Right lobe of liver (tissue), 6 donors: ENCODE data around the gene GTSE1. TPM values are rescaled to one million over a fixed set of nuclear protein-coding genes. Genes with fewer than 3 reads are reported as not detected.
A peak's percentile ranks its signal among the peaks of the same experiment; 100 is the strongest.

Experiments used
- ATAC-seq, 4 donors: fragments of 200-7000 bp; cut with Tn5 transposase; one replicate each; pipeline ENCODE4 v1.9.1; 2020; ENCODE audit warnings: mild to moderate bottlenecking in 4 of 4, moderate library complexity in 4 of 4
- DNase-seq, 3 donors: peaks; one replicate each; pipeline ENCODE4 v3.0.0-alpha.2; 2020
- H3K27ac ChIP-seq, 3 donors: fragments of 200-600 bp; one replicate each; pipeline ENCODE4 v1.8.0; 2022
- H3K27me3 ChIP-seq, 2 donors: fragments of 200-600 bp; one replicate each; pipeline ENCODE4 v1.8.0; 2022
- H3K36me3 ChIP-seq, 4 donors: fragments of 200-600 bp; sonication (generic) in 1 of 4; one replicate each; pipeline versions ENCODE4 v1.5.1 to v1.8.0; 2017 to 2022; ENCODE audit warnings: control low read depth in 1 of 4
- H3K4me1 ChIP-seq, 4 donors: fragments of 200-600 bp; sonication (generic) in 1 of 4; one replicate each; pipeline versions ENCODE4 v1.5.1 to v1.8.0; 2017 to 2022; ENCODE audit warnings: control low read depth in 1 of 4
- H3K4me3 ChIP-seq, 3 donors: fragments of 200-600 bp; one replicate each; pipeline ENCODE4 v1.8.0; 2022
- H3K9me3 ChIP-seq, 4 donors: fragments of 200-600 bp; sonication (generic) in 1 of 4; one replicate each; pipeline versions ENCODE4 v1.5.1 to v1.8.0; 2017 to 2022; ENCODE audit warnings: control low read depth in 1 of 4
- POLR2A ChIP-seq: fragments of 450-650 bp; IDR thresholded peaks from one replicate; pipeline ENCODE4 v1.6.1; 2017; ENCODE audit warnings: antibody characterized with exemption, mild to moderate bottlenecking
- WGBS: methylation state at CpG from one replicate; pipeline ENCODE4 v1.1.6; 2018; ENCODE audit warnings: low coverage, low lambda C conversion rate; ENCODE audit not compliant: insufficient coverage; ENCODE audit errors: missing lambda C conversion rate; 5-methylcytosine and 5-hydroxymethylcytosine counted together
- intact Hi-C, 2 donors: fragments of 100-400 bp; cut with DNase I; formaldehyde crosslinking; loops; one replicate each; pipeline versions ENCODE4 v1.11.2 to v1.14.1; 2022
- total RNA-seq, 6 experiments: library from RNA; depleted of rRNA in 2 of 6; stranded (reverse); fragments of >200 nt in 2 of 6; fragmentation: NEBNext Ultra II Directional in 3 of 6; extraction: Animal tissue kit (Norgen Biotek cat#: 25700) in 3 of 6; gene quantifications; one replicate each; pipeline versions ENCODE4 v1.1.0 to v1.2.4, GENCODE V29; 2016 to 2023
- TF ChIP-seq, protein P1 (sequence below), 4 donors: fragments of 200-600 bp in 3 of 4; fragments of 450-650 bp in 1 of 4; IDR thresholded peaks; one replicate each; pipeline versions ENCODE4 v1.5.1 to v1.8.0; 2016 to 2022; ENCODE audit warnings: antibody characterized with exemption in 4 of 4, mild to moderate bottlenecking in 2 of 4
- donor health status: DM: no; HTN: yes; CAD: no.
- donor health status: DM: no; HTN: no; CAD: no.
- donor health status: DM: no; HTN: no; CAD: no.
- donor health status: DM: no; HTN: yes; CAD: no.
- donor health status: DM: no; HTN: yes; CAD: no.

The GTSE1 gene
- total RNA-seq, 6 experiments from 2014 or later = 0.15 to 0.84 (median 0.52) TPM

DNA sequence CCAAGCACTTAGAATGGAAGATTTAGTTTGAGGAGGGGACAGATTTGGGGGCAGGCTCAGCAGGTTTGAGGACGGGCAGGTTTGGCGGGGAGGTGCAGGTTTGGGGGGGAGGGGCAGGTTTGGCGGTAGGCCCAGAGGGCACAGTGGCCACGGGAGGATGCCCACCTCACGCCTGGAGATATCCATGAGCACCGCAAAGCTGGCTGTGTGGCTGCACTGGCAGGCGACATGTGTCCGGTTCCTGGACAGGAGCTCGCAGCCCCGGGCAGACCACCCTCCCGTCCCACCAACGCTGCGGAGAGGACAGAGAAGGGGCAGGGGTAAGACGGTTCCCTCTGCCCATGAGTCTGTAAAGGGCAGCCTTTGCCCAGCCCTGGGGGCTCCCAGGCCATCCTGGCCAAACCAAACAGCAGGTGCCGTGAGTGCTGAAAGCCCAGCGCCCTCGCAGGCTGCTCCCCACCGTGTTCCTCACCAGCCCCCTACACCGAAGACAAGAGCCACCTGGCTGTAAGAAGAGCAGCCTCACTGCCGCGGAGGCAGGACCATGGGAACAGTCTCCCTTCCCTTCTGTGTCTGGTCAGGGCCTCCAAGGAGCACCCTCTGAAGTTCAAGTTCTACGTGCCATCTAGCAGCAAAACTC lies 81.9 kb downstream of the GTSE1 start:
- Histone ChIP-seq H3K36me3 (no peaks in the 10 kb centered on the region), H3K4me3 (peak overlapping the region in 2 of 3 donors; percentile 14 to 52), H3K4me1 (peaks cover 0 to 49% (median 12%) of the 10 kb centered on the region in 4 donors), H3K27ac (peak overlapping the region; percentile 87 to 96 (median 93)), H3K27me3 (no peaks in the 10 kb centered on the region), H3K9me3 (no peaks in the 10 kb centered on the region)
- DNase-seq (peak; percentile 20 to 64 (median 63)), ATAC-seq (peak in 1 of 4 donors; percentile 4)
- no peak for TF ChIP-seq POLR2A
- TF ChIP-seq, protein P1, sequence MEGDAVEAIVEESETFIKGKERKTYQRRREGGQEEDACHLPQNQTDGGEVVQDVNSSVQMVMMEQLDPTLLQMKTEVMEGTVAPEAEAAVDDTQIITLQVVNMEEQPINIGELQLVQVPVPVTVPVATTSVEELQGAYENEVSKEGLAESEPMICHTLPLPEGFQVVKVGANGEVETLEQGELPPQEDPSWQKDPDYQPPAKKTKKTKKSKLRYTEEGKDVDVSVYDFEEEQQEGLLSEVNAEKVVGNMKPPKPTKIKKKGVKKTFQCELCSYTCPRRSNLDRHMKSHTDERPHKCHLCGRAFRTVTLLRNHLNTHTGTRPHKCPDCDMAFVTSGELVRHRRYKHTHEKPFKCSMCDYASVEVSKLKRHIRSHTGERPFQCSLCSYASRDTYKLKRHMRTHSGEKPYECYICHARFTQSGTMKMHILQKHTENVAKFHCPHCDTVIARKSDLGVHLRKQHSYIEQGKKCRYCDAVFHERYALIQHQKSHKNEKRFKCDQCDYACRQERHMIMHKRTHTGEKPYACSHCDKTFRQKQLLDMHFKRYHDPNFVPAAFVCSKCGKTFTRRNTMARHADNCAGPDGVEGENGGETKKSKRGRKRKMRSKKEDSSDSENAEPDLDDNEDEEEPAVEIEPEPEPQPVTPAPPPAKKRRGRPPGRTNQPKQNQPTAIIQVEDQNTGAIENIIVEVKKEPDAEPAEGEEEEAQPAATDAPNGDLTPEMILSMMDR (IDR thresholded peaks at IDR 0.05) = no peak
- no CpG with 5 or more reads among the region's 22 CpGs for WGBS
- intact Hi-C loops = no loop called here

DNA sequence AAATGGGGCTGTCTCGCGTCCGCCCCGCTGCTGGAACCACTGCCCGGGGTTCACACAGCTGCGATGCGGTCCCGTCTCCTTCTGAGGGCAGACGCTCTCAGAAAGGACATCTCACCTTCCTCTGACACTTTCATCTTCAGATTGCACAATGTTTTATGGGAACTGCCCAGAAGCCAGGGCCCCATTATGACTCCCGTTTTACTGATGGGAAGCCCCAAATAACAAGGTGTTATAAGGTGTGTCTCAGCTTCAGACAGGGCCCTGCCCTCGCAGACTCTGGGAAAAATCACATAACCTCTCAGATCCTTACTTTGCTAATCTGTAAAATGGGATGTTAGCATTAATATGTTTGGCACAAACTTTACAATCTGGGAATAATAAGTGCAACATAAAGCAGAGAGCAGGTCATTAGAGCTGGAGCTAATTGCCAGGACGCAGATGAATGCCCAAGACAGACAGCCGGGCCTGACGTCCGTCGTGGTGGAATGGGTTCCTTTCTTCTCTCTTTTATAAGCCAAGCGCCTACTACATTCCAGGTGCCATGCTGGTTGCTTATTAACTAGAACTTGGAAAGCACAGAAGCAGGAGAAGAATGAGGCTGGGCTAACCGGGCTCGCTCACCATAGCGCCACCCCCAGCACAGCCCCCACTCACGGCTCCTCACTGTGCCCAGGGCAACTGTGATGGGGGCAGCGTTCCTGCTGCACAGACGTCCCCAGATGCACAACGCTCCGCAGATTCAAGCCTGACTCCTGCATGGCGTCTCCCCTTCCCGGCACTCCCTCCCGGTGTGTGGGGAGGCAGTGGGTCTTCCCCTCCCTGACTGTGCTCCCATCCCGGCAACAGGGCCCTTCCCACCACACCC lies 82.6 kb downstream of the GTSE1 start:
- intact Hi-C loops = no loop called here

DNA sequence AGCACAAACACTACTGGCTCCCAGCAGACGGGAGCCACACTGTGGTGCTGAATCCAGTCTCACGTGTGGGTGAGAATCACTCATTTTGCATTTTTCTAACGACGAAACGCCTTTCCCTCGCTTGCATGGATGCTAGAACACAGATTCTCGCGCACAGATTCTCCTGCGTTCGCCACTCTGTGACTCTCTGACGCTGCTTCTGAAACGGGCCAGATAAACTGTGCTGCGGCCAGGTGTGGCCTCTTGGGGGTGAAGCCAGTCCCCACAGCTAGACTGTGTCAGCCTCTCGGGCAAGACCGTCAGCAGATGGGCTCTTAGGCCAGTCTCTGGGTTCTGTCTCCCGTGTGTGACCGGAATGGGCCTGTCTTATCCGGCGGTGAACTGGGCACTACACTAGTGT lies 83.4 kb downstream of the GTSE1 start:
- peaks cover 0 to 44% (median 12%) of the 10 kb centered on the region in 4 donors for H3K4me1 ChIP-seq
- 40% methylated on average over 8 of the region's 19 CpGs for WGBS
- H3K27me3 ChIP-seq = no peaks in the 10 kb centered on the region
- TF ChIP-seq POLR2A = no peak
- TF ChIP-seq, protein P1 (IDR thresholded peaks at IDR 0.05) = no peak
- peak overlapping the region in 2 of 3 donors; percentile 30 to 52 for H3K4me3 ChIP-seq
- H3K36me3 ChIP-seq = no peaks in the 10 kb centered on the region
- intact Hi-C loops = loop anchor here in 1 of 2 donors (10.0 kb wide), 1 partner anchor 165 kb away; no protein-coding TSS in a partner anchor
- H3K27ac ChIP-seq = peak overlapping the region in 2 of 3 donors; percentile 93 to 96
- ATAC-seq (no peak), DNase-seq (peak in 1 of 3 donors; percentile 36)
- no peaks in the 10 kb centered on the region for H3K9me3 ChIP-seq

More for the DNA sequence above, 82.6 kb downstream of the GTSE1 start:
- ATAC-seq = peak; percentile 52 to 66 (median 58)
- Histone ChIP-seq H3K4me3 (peak overlapping the region in 2 of 3 donors; percentile 30 to 52), H3K27ac (peak overlapping the region; percentile 87 to 96 (median 93)), H3K4me1 (peaks cover 0 to 44% (median 12%) of the 10 kb centered on the region in 4 donors), H3K27me3 (no peaks in the 10 kb centered on the region), H3K9me3 (no peaks in the 10 kb centered on the region), H3K36me3 (no peaks in the 10 kb centered on the region)
- DNase-seq = peak; percentile 49 to 77 (median 68)
- WGBS = 30% methylated on average over 22 of the region's 29 CpGs
- TF ChIP-seq, protein P1 (IDR thresholded peaks at IDR 0.05) = no peak
- TF ChIP-seq POLR2A = no peak

Other genes starting within 250 kb of the GTSE1 start
- gene PPARA, start 146.3 kb upstream of the GTSE1 start, total RNA-seq = 100 to 1,000 TPM in 3 of 6 experiments, 10 to 100 TPM in 3; 64.4 to 152 (median 95.1) TPM
- gene CDPF1, start 46.6 kb upstream of the GTSE1 start, total RNA-seq = 1 to 10 TPM; 1.8 to 7.1 (median 3.3) TPM
- under 1 TPM in 2 of 6 experiments, not detected in 4; 0.05 to 0.07 TPM for gene PKDREJ, start 33.5 kb upstream of the GTSE1 start, total RNA-seq
- gene TTC38, start 28.9 kb upstream of the GTSE1 start, total RNA-seq = 100 to 1,000 TPM in 5 of 6 experiments, 10 to 100 TPM in 1; 91.1 to 278 (median 195) TPM
- gene TRMU, start 38.8 kb downstream of the GTSE1 start, total RNA-seq = 10 to 100 TPM; 17.2 to 24.2 (median 19.9) TPM
- gene CELSR1, start 240.8 kb downstream of the GTSE1 start, total RNA-seq = 1 to 10 TPM; 2.9 to 8.2 (median 5.0) TPM